K562 (cell line): Measurements from ENCODE around the gene ZNF302. TPM values are rescaled to one million over a fixed set of nuclear protein-coding genes. Genes with fewer than 3 reads are reported as not detected.

Source experiments
- ATAC-seq: fragments of 200-7000 bp; cut with Tn5 transposase; 3 replicates; pipeline ENCODE4 v1.9.1; 2020; ENCODE audit warnings: moderate library complexity
- BruUV-seq: library from RNA; stranded (reverse); fragments of 400-500 nt; replicated peaks from 2 replicates; lab custom pipeline; 2021; lab: Mats Ljungman, UMichigan
- CTCF ChIA-PET: fragments of 300-600 bp; formaldehyde crosslinking; extraction: SDS; loops from one replicate; lab custom pipeline; 2021; ENCODE audit warnings: low intra/inter-chr PET ratio; lab: Yijun Ruan, JAX
- POLR2A ChIA-PET: fragments of 300-600, 350-650 bp; sonication (Branson Sonifier 250); formaldehyde crosslinking; extraction: SDS; loops from one replicate; lab custom pipeline; 2021; ENCODE audit warnings: antibody characterized with exemption, inconsistent platforms; lab: Yijun Ruan, JAX
- DNase-seq, 4 experiments: peaks; one replicate each; pipeline versions ENCODE4 v3.0.0 to v3.0.0-alpha.2; 2011 to 2018; ENCODE audit warnings: low spot score in 3 of 4, mixed read lengths in 3 of 4; ENCODE audit errors: extremely low read depth in 1 of 4
- FAIRE-seq: peaks from 2 replicates; lab custom pipeline; 2011; peaks lifted over from hg19 to GRCh38; lab: Jason Lieb, UNC
- H2AFZ ChIP-seq: 2 replicates; pipeline ENCODE4 v1.6.0; 2011; ENCODE audit warnings: low read depth, low read length, control low read depth, inconsistent platforms
- H3K27ac ChIP-seq: fragments of 200-600 bp; 3 replicates; pipeline ENCODE4 v1.8.0; 2011; ENCODE audit warnings: low read depth, mild to moderate bottlenecking, control low read depth, inconsistent platforms, low read length, moderate library complexity, mixed read lengths; ENCODE audit errors: extremely low read depth
- H3K27me3 ChIP-seq, 2 experiments: fragments of 300-600 bp in 1 of 2; 2 replicates in 1 of 2; 3 replicates in 1 of 2; pipeline versions ENCODE4 v1.6.0 to v1.8.0; 2011; ENCODE audit warnings: inconsistent platforms in 2 of 2, low read length in 2 of 2, mild to moderate bottlenecking in 1 of 2, mixed read lengths in 1 of 2, moderate library complexity in 1 of 2; ENCODE audit not compliant: control insufficient read depth in 2 of 2, insufficient read depth in 2 of 2
- H3K36me3 ChIP-seq: fragments of 300-600 bp; 3 replicates; pipeline ENCODE4 v1.8.0; 2011; ENCODE audit warnings: mild to moderate bottlenecking, low read length, inconsistent platforms; ENCODE audit not compliant: control insufficient read depth, insufficient read depth
- H3K4me1 ChIP-seq, 2 experiments: fragments of 200-600 bp in 1 of 2; replicated peaks in 1 of 2; 2 replicates in 1 of 2; 3 replicates in 1 of 2; pipeline versions ENCODE4 v1.5.1 to v1.8.0; 2011; ENCODE audit warnings: inconsistent platforms in 2 of 2, low read length in 2 of 2, mild to moderate bottlenecking in 1 of 2, mixed read lengths in 1 of 2, moderate library complexity in 1 of 2; ENCODE audit not compliant: control insufficient read depth in 2 of 2, insufficient read depth in 2 of 2
- H3K4me2 ChIP-seq: 2 replicates; pipeline ENCODE4 v1.6.1; 2011; ENCODE audit warnings: low read length, control low read depth, inconsistent platforms, mixed read lengths; ENCODE audit not compliant: insufficient read depth
- H3K4me3 ChIP-seq: fragments of 200-600 bp; sonication (generic), shearing (Covaris generic); 2 replicates; pipeline ENCODE4 v1.5.1; 2016; ENCODE audit warnings: control low read depth, inconsistent platforms
- H3K79me2 ChIP-seq: fragments of 200-600 bp; 3 replicates; pipeline ENCODE4 v1.8.0; 2011; ENCODE audit warnings: low read length, inconsistent platforms; ENCODE audit not compliant: control insufficient read depth, insufficient read depth
- H3K9ac ChIP-seq, 2 experiments: 2 replicates each; pipeline versions ENCODE4 v1.6.0 to v1.6.1; 2011; ENCODE audit warnings: low read depth in 2 of 2, low read length in 2 of 2, control low read depth in 1 of 2, inconsistent platforms in 1 of 2, mild to moderate bottlenecking in 1 of 2, mixed read lengths in 1 of 2; ENCODE audit not compliant: insufficient read depth in 1 of 2
- H3K9me1 ChIP-seq: one replicate; pipeline ENCODE4 v1.6.0; 2011; ENCODE audit warnings: inconsistent platforms, mild to moderate bottlenecking, low read length, moderate library complexity; ENCODE audit not compliant: control insufficient read depth, insufficient read depth
- H3K9me3 ChIP-seq: replicated peaks from 2 replicates; pipeline ENCODE4 v1.5.1; 2011; ENCODE audit warnings: low read depth, low read length, inconsistent platforms; ENCODE audit not compliant: control insufficient read depth, insufficient read depth
- H4K20me1 ChIP-seq: replicated peaks from 2 replicates; pipeline ENCODE4 v1.6.1; 2011; ENCODE audit warnings: low read length, inconsistent platforms, mixed read lengths; ENCODE audit not compliant: control insufficient read depth, insufficient read depth
- HMGN3 ChIP-seq: IDR thresholded peaks from 2 replicates; pipeline ENCODE4 v1.6.1; 2011; ENCODE audit warnings: borderline replicate concordance, low read depth, mild to moderate bottlenecking, mixed read lengths, low read length; ENCODE audit not compliant: insufficient read length; ENCODE audit errors: extremely low read depth
- NR2C1 ChIP-seq, 2 experiments: fragments of 450-650 bp; IDR thresholded peaks; 2 replicates each; pipeline ENCODE4 v1.6.1; 2017; ENCODE audit warnings: mild to moderate bottlenecking in 2 of 2, antibody characterized with exemption in 1 of 2, inconsistent platforms in 1 of 2, missing compliant biosample characterization in 1 of 2, missing genetic modification characterization in 1 of 2
- POLR2G ChIP-seq: fragments of 200-400 bp; formaldehyde crosslinking; IDR thresholded peaks from 2 replicates; pipeline ENCODE4 v1.6.1; 2017; ENCODE audit warnings: low read depth, mild to moderate bottlenecking, antibody characterized with exemption, low read length, moderate library complexity
- POLR3G ChIP-seq: IDR thresholded peaks from 2 replicates; pipeline ENCODE4 v1.6.1; 2011; ENCODE audit not compliant: insufficient read length, insufficient replicate concordance; ENCODE audit errors: extremely low read depth
- XRCC5 ChIP-seq: fragments of 200-400 bp; formaldehyde crosslinking; IDR thresholded peaks from 2 replicates; pipeline ENCODE4 v1.6.1; 2017; ENCODE audit warnings: low read depth, mild to moderate bottlenecking, low read length
- ZBTB17 ChIP-seq: fragments of 450-650 bp; formaldehyde crosslinking; IDR thresholded peaks from 2 replicates; pipeline ENCODE4 v1.4.0; 2020; ENCODE audit warnings: mild to moderate bottlenecking
- ZNF589 ChIP-seq: fragments of 200-800 bp; sonication (Bioruptor generic); IDR thresholded peaks from 2 replicates; pipeline ENCODE4 v1.6.1; 2016; ENCODE audit warnings: low read depth, missing genetic modification characterization, missing compliant biosample characterization
- WGBS: fragments of 100-300 bp; shearing (Covaris generic); methylation state at CpG from one replicate; pipeline ENCODE4 v1.1.6; 2016; ENCODE audit warnings: low coverage, mixed read lengths; ENCODE audit not compliant: insufficient coverage; ENCODE audit errors: missing lambda C conversion rate; 5-methylcytosine and 5-hydroxymethylcytosine counted together
- in situ Hi-C: fragments of 300-500 bp; cut with MboI; formaldehyde crosslinking; loops from 4 replicates; pipeline ENCODE4 v1.15.0; 2018; ENCODE audit warnings: inconsistent platforms, mixed read lengths
- intact Hi-C: fragments of 100-400 bp; cut with micrococcal nuclease; formaldehyde crosslinking; loops from 2 replicates; pipeline ENCODE4 v1.14.2; 2022
- polyA plus RNA-seq, 8 experiments: library from polyadenylated mRNA; depleted of rRNA in 4 of 8; stranded (reverse) in 5 of 8; unstranded in 3 of 8; fragments of >200 nt; fragmentation: Nextera tagmentation in 2 of 8; fragmentation: Illumina TruSeq in 1 of 8; extraction: Ambion mirVana in 2 of 8; extraction: Trizol in 1 of 8; gene quantifications; 2 replicates each; pipeline versions ENCODE4 v1.2.1 to v1.2.3, GENCODE V29; 2011 to 2014; ENCODE audit warnings: inconsistent platforms in 1 of 8, missing spikeins in 1 of 8
- total RNA-seq, 7 experiments: library from RNA; depleted of rRNA in 6 of 7; stranded (reverse); fragments of >200 nt in 6 of 7; fragmentation: Illumina TruSeq in 2 of 7; extraction: Trizol in 2 of 7; gene quantifications; 2 replicates each; pipeline versions ENCODE4 v1.2.1 to v1.2.3, GENCODE V29; 2011 to 2021; ENCODE audit warnings: low replicate concordance in 1 of 7
- TF ChIP-seq, protein P1 (sequence below): fragments of 450-650 bp; conservative IDR thresholded peaks from 2 replicates; pipeline ENCODE4 v1.6.1; 2016; ENCODE audit warnings: missing genetic modification characterization, low read depth, mild to moderate bottlenecking, missing compliant biosample characterization, moderate library complexity

The ZNF302 gene
- total and polyA plus RNA-seq, 9 of the 15 experiments (the other 6 are each of a cell fraction or from before 2014, with no cell fraction given) = 0.08 to 1.0 (median 0.27) TPM; not detected in 1

DNA sequence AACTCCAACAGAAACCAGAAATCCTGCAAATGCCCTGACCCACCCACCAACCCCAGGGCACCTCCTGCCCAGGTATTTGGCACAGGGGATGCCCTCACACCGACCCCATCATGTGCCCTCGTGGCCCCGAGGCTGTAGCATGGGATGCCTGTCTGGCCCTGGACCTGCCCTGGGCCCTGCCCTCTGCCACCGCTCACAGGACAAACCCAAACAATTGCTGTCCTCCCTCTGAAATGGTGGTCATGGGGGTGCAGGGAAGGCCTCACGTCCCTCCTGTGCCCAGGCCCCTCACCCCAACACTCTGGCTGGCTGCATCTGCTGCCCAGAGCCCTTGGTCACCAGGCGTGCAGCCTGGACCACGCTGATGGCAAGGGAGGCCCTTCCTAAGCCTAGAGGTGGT is 54.5 kb downstream of the ZNF302 start:
- Histone ChIP-seq H3K4me2 (peak overlapping the region; percentile 98), H4K20me1 (no peaks in the 10 kb centered on the region), H3K36me3 (peaks cover 12% of the 10 kb centered on the region; the same call in 2 of the 3 replicates), H3K27me3 (peaks cover 0 to 3% of the 10 kb centered on the region in 2 experiments; a peak in 2 of 5 replicates), H3K79me2 (peaks cover 22% of the 10 kb centered on the region; the same call in 2 of the 3 replicates), H3K27ac (peak overlapping the region; percentile 61; the same call in 1 of the 3 replicates), H3K4me1 (peaks cover 30 to 35% of the 10 kb centered on the region in 2 experiments), H3K9me3 (no peaks in the 10 kb centered on the region), H3K4me3 (no peak overlapping the region), H2AFZ (peak overlapping the region; percentile 88), H3K9ac (peak overlapping the region; percentile 86 to 87; a peak in 3 of 4 replicates), H3K9me1 (peaks cover 6% of the 10 kb centered on the region)
- DNase-seq (no peak), ATAC-seq (no peak), FAIRE-seq (no peak)
- ChIA-PET CTCF (no interaction called here), POLR2A (interaction anchor here (0.6 to 1.7 kb wide), 4 partner anchors 13 to 213 kb away, joined by 3 to 5 read pairs (median 4); no protein-coding TSS in a partner anchor)
- TF ChIP-seq POLR2G = 0 out of 2 replicates have a peak, but pooled peaks have one; percentile 5
- TF ChIP-seq ZNF589 (CRISPR knock-in tag) = no peak
- TF ChIP-seq XRCC5 = no peak
- TF ChIP-seq HMGN3 = peak; percentile 13
- TF ChIP-seq, protein P1, sequence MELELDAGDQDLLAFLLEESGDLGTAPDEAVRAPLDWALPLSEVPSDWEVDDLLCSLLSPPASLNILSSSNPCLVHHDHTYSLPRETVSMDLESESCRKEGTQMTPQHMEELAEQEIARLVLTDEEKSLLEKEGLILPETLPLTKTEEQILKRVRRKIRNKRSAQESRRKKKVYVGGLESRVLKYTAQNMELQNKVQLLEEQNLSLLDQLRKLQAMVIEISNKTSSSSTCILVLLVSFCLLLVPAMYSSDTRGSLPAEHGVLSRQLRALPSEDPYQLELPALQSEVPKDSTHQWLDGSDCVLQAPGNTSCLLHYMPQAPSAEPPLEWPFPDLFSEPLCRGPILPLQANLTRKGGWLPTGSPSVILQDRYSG (tag) = no peak
- no peak for TF ChIP-seq NR2C1 (IDR thresholded peaks at IDR 0.05)
- no peak for TF ChIP-seq NR2C1 (tag; IDR thresholded peaks at IDR 0.05)
- no peak for TF ChIP-seq POLR3G
- no peak for TF ChIP-seq ZBTB17
- no TSS peak for BruUV-seq
- WGBS = 57% methylated on average over 7 of the region's 7 CpGs
- in situ Hi-C loops = no loop called here
- intact Hi-C loops = no loop called here
